Measurements from ENCODE around the gene NEURL1.

The NEURL1 gene

GRCh38 chr10:103487410-103487708 lies 6.1 kb upstream of the NEURL1 start:
- no peak for DNase-seq (ENCODE audit: low read depth)
- H3K4me3 ChIP-seq (ENCODE audit: low read depth, low read length), result no peak overlapping the region
- TF ChIP-seq MAX (IDR thresholded peaks at IDR 0.05; ENCODE audit: low read depth, low read length) (no peak), POLR2A (IDR thresholded peaks at IDR 0.05; ENCODE audit: extremely low read depth, insufficient read length) (no peak), CTCF (IDR thresholded peaks at IDR 0.05; ENCODE audit: low read depth, low read length) (no peak), MYC (IDR thresholded peaks at IDR 0.05; ENCODE audit: low read depth, low read length) (no peak)

GRCh38 chr10:103490986-103491314 lies 2.6 kb upstream of the NEURL1 start:
- DNase-seq (ENCODE audit: low read depth), result no peak
- TF ChIP-seq MAX (IDR thresholded peaks at IDR 0.05; ENCODE audit: low read depth, low read length) (no peak), POLR2A (IDR thresholded peaks at IDR 0.05; ENCODE audit: extremely low read depth, insufficient read length) (no peak)
- no peak overlapping the region for H3K4me3 ChIP-seq (ENCODE audit: low read depth, low read length)

GRCh38 chr10:103491729-103492364 lies 1.7 kb upstream of the NEURL1 start:
- TF ChIP-seq MYC (IDR thresholded peaks at IDR 0.05; ENCODE audit: low read depth, low read length) (no peak), POLR2A (IDR thresholded peaks at IDR 0.05; ENCODE audit: extremely low read depth, insufficient read length) (no peak), MAX (IDR thresholded peaks at IDR 0.05; ENCODE audit: low read depth, low read length) (no peak), CTCF (IDR thresholded peaks at IDR 0.05; ENCODE audit: low read depth, low read length) (no peak)
- no peak overlapping the region for H3K4me3 ChIP-seq (ENCODE audit: low read depth, low read length)
- no peak for DNase-seq (ENCODE audit: low read depth)

- no peak overlapping the region for H3K4me3 ChIP-seq (ENCODE audit: low read depth, low read length)
Measured at GRCh38 chr10:103492655-103493261, 747 bp upstream of the NEURL1 start.

GRCh38 chr10:103493916-103494877 lies 692 bp downstream of the NEURL1 start:
- no peak for DNase-seq (ENCODE audit: low read depth)
- H3K4me3 ChIP-seq (ENCODE audit: low read depth, low read length), result no peak overlapping the region
- TF ChIP-seq MYC (IDR thresholded peaks at IDR 0.05; ENCODE audit: low read depth, low read length), result no peak
- no peak for TF ChIP-seq POLR2A (IDR thresholded peaks at IDR 0.05; ENCODE audit: extremely low read depth, insufficient read length)
- TF ChIP-seq MAX (IDR thresholded peaks at IDR 0.05; ENCODE audit: low read depth, low read length), result no peak
- TF ChIP-seq CTCF (IDR thresholded peaks at IDR 0.05; ENCODE audit: low read depth, low read length), result no peak

More at GRCh38 chr10:103492655-103493261, 747 bp upstream of the NEURL1 start:
- no peak for TF ChIP-seq MAX (IDR thresholded peaks at IDR 0.05; ENCODE audit: low read depth, low read length)
- TF ChIP-seq MYC (IDR thresholded peaks at IDR 0.05; ENCODE audit: low read depth, low read length), result no peak
- TF ChIP-seq CTCF (IDR thresholded peaks at IDR 0.05; ENCODE audit: low read depth, low read length), result no peak
- no peak for TF ChIP-seq POLR2A (IDR thresholded peaks at IDR 0.05; ENCODE audit: extremely low read depth, insufficient read length)
- no peak for DNase-seq (ENCODE audit: low read depth)

- DNase-seq (ENCODE audit: low read depth), result no peak
- no peak overlapping the region for H3K4me3 ChIP-seq (ENCODE audit: low read depth, low read length)
- TF ChIP-seq MAX (IDR thresholded peaks at IDR 0.05; ENCODE audit: low read depth, low read length), result no peak
- no peak for TF ChIP-seq CTCF (IDR thresholded peaks at IDR 0.05; ENCODE audit: low read depth, low read length)
- no peak for TF ChIP-seq MYC (IDR thresholded peaks at IDR 0.05; ENCODE audit: low read depth, low read length)
- TF ChIP-seq POLR2A (IDR thresholded peaks at IDR 0.05; ENCODE audit: extremely low read depth, insufficient read length), result no peak
Measured at GRCh38 chr10:103495321-103495720, 1.8 kb downstream of the NEURL1 start.

Data from NB4 (cell line).